ENCODE results near the gene KIF25.
A peak's percentile ranks its signal among the peaks of the same experiment; 100 is the strongest.

Gene KIF25

DNA sequence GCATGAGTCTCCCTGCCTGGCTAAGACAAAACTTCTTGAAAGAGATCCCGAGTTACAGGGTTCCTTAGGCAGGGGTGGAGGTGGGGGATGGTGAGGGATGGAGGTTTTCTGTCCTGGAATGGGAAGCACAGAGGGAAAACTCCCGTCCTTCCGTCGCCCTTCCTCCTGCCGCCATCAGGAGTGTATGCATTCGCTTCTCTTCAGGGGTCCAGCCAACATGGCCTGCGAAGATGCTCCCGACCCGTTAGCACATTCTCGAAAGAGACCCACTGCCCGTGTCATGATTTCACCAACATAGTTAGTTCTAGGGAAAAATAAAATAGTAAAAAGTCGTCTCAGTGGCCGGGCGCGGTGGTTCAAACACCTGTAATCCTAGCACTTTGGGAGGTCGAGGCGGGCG lies 37.1 kb downstream of the KIF25 start:
- no peak overlapping the region for H3K27ac Mint-ChIP-seq
- no peaks in the 10 kb centered on the region for H3K9me3 Mint-ChIP-seq
- DNase-seq (no peak), ATAC-seq (replicated peaks) (no peak)
- no peaks in the 10 kb centered on the region for H3K36me3 Mint-ChIP-seq (ENCODE audit: insufficient read depth)
- H3K27me3 Mint-ChIP-seq, result peaks cover 22 to 62% of the 10 kb centered on the region in 2 donors
- H3K4me1 Mint-ChIP-seq (ENCODE audit: low read depth in 2 of 2), result peaks cover 5 to 7% of the 10 kb centered on the region in 2 donors
- peak overlapping the region; percentile 54 to 78 for H3K4me3 Mint-ChIP-seq

DNA sequence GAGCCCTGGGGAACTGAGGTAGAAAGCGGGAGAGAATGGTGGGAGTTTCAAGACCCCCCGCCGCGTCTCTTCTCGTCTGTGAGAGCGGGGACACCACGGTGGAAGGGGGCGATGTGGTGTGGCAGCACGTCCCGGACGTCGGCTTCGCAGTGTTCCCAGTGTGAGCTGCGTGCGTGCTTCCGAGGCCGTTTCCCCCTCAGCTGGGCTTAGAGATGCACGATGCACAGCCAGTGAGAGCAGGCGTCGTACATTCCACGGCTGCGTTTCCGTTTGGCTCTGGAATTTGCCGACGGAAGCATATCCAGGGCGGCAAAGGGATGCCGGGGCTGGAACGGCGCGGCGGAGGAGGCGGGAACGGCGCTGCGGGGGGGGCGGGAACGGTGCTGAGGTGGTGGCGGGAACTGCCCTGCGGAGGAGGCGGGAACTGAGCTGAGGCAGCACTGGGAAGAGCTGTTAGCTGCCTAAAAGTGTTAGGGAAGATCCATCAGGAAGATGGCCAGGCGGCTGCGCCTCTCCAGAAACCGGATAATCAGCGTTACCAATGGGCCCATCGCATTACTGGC lies 37.7 kb downstream of the KIF25 start:
- Mint-ChIP-seq H3K4me1 (ENCODE audit: low read depth in 2 of 2) (peaks cover 5 to 7% of the 10 kb centered on the region in 2 donors), H3K4me3 (peak overlapping the region; percentile 54 to 78), H3K36me3 (ENCODE audit: insufficient read depth) (no peaks in the 10 kb centered on the region), H3K27ac (peak overlapping the region in 1 of 2 donors; percentile 46), H3K27me3 (peaks cover 22 to 62% of the 10 kb centered on the region in 2 donors), H3K9me3 (no peaks in the 10 kb centered on the region)
- DNase-seq (no peak), ATAC-seq (replicated peaks) (no peak)

DNA sequence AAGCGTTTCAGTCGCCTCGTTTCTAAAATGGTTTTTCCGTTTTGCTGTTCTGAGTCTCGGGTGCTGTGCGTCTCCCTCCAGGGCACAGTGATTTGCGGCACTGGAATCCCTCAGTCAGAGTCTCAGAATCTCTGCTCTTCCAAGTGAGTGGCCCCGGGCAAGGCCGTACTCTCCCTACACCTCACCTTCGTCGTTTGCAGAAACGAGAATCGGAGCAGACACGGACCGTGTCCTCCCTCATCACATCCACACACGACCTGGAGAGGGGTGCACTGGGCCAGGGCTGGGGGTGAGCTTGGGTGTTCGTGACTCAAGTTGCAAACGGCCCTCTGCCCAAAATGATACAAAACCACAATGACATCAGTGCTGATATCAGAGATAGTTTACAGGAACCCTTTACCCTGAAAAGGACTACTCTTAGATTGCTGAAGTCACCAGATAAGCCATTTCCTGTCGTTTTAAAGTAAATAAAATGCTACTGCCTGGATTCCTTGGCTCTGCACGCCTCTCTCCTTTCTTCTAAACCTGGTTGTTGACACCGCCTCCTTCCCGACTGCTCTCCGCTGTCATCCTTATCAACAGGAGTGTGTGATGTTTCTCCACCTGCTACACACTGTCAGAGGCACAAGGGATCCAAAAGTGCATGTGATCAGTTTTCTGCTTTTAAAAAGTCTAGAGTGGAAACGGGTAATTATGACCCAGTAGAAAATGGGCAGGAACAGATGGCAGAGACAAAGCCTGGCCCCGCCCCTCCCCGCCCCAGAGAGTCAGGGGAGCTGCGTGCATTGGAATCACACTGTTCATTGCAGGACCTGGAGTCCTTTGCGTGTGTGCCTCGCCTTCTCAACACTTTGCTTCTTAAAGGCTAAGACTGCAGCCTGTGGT lies 38.4 kb downstream of the KIF25 start:
- Mint-ChIP-seq H3K27ac (peak overlapping the region in 1 of 2 donors; percentile 46), H3K36me3 (ENCODE audit: insufficient read depth) (no peaks in the 10 kb centered on the region), H3K4me1 (ENCODE audit: low read depth in 2 of 2) (peaks cover 5 to 7% of the 10 kb centered on the region in 2 donors), H3K9me3 (peaks cover 0 to 3% of the 10 kb centered on the region in 2 donors), H3K4me3 (peak overlapping the region; percentile 54 to 78), H3K27me3 (peaks cover 22 to 62% of the 10 kb centered on the region in 2 donors)
- no peak for DNase-seq
- peak; percentile 33 for ATAC-seq (replicated peaks)

DNA sequence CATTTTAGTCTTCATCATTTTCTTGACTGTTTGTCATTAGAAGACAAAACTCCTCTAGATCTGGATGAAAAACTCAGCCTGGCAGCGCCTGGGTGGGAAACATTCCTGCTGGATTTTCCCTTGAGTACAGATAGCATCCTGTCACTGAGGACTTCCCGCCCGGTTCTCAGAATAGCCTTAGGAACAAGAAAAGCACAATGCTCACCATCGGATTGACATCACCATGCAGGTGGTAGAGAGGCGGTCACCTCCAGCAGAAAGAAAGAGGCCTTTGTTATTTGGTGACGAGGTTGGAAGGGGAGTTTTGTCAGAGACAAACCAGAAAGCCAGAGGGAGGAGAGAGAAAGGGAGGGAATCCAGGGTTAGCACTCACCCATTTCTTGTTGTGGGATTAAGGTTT lies 39.8 kb downstream of the KIF25 start:
- H3K27me3 Mint-ChIP-seq, result peaks cover 22 to 53% of the 10 kb centered on the region in 2 donors
- peak overlapping the region in 1 of 2 donors; percentile 11 for H3K27ac Mint-ChIP-seq
- H3K9me3 Mint-ChIP-seq, result peaks cover 0 to 3% of the 10 kb centered on the region in 2 donors
- H3K36me3 Mint-ChIP-seq (ENCODE audit: insufficient read depth), result no peaks in the 10 kb centered on the region
- peaks cover 5 to 7% of the 10 kb centered on the region in 2 donors for H3K4me1 Mint-ChIP-seq (ENCODE audit: low read depth in 2 of 2)
- DNase-seq (no peak), ATAC-seq (replicated peaks) (no peak)
- H3K4me3 Mint-ChIP-seq, result no peak overlapping the region

DNA sequence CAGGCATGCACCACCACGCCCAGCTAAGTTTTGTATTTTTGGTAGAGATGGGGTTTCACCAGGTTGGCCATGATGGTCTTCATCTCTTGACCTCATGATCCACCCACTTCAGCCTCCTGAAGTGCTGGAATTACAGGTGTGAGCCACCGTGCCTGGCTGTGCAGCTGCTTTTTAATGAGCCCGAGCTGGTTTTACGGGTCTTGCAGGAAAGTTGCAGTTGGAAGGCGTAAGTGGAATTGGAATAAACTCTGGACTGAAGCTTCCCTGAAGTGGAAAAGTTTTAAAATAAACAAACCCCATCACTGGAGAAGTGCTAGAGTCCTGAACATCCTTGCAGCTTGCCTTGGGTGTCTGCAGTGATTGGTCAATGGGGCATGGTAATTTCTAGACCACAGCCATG lies 40.4 kb downstream of the KIF25 start:
- no peak for DNase-seq
- peaks cover 22 to 53% of the 10 kb centered on the region in 2 donors for H3K27me3 Mint-ChIP-seq
- no peak overlapping the region for H3K27ac Mint-ChIP-seq
- ATAC-seq (replicated peaks), result no peak
- H3K4me1 Mint-ChIP-seq (ENCODE audit: low read depth in 2 of 2), result peaks cover 5 to 7% of the 10 kb centered on the region in 2 donors
- H3K4me3 Mint-ChIP-seq, result no peak overlapping the region
- H3K36me3 Mint-ChIP-seq (ENCODE audit: insufficient read depth), result no peaks in the 10 kb centered on the region
- peaks cover 0 to 3% of the 10 kb centered on the region in 2 donors for H3K9me3 Mint-ChIP-seq

DNA sequence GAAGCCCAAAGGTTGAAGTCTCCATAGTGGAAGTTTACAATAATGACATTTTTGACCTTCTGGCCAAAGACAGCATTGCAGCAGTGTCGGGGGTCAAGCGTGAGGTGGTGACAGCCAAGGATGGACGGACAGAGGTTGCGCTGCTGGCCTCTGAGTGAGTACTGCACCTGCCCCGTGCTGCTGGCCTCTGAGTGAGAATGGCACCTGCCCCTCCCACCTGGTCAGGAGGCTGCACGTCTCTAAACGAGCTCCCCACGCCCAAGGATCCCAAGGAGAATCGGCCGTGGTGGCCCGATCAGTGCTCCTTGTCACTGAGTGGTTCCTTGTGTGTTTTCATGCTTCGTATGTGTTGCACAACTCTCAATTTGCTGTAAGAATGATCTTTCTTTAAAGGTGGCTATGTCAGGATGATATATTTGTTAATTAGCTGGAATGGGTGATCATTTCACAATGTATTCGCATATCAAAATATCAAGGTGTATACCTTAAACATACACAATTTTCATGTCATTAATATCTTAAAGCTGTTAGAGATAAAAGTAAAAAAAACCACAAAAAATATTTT lies 41.2 kb downstream of the KIF25 start:
- peaks cover 0 to 3% of the 10 kb centered on the region in 2 donors for H3K9me3 Mint-ChIP-seq

DNA sequence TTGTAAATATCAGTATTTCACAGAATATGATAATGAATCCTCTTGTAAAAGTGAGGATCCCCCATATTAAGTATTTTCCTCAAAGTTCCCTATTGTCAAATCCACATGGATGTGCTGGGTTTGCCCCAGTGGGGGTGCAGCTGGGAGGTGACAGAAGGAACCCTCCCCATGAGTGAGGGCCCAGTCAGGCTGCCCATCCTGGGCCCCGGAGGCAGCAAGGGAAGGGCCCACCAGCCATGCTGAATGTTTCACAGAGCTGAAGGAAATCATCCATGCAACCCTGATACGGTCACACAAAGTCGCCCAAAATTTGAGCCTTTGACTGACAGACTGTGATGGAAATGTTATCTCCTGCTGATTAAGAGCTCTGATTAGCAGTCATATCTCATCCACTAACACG lies 41.8 kb downstream of the KIF25 start:
- no peak for ATAC-seq (replicated peaks)
- H3K9me3 Mint-ChIP-seq, result peaks cover 0 to 3% of the 10 kb centered on the region in 2 donors

More for the DNA sequence above, 41.2 kb downstream of the KIF25 start:
- H3K4me1 Mint-ChIP-seq (ENCODE audit: low read depth in 2 of 2), result peaks cover 5 to 7% of the 10 kb centered on the region in 2 donors
- ATAC-seq (replicated peaks) (no peak), DNase-seq (no peak)
- H3K36me3 Mint-ChIP-seq (ENCODE audit: insufficient read depth), result no peaks in the 10 kb centered on the region
- H3K4me3 Mint-ChIP-seq, result no peak overlapping the region
- peaks cover 17 to 49% of the 10 kb centered on the region in 2 donors for H3K27me3 Mint-ChIP-seq
- H3K27ac Mint-ChIP-seq, result no peak overlapping the region

DNA sequence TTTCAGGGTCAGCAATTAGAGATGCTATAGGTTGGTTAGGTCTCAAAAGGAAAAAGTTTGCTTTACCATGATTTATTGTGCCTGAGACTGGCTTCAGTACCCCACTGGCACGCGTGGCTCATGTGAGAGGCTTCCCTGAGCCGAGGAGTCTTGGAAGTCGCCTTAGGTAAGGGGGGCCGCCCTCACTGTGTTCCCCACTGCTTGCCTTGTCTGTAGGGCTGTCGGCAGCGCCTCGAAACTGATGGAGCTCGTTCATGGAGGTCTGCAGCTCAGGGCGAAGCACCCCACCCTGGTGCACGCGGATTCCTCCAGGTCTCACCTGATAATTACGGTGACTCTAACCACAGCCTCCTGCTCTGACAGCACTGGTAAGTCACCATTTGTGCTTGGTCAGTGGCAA lies 42.4 kb downstream of the KIF25 start:
- H3K4me3 Mint-ChIP-seq, result no peak overlapping the region
- peaks cover 5 to 7% of the 10 kb centered on the region in 2 donors for H3K4me1 Mint-ChIP-seq (ENCODE audit: low read depth in 2 of 2)
- H3K27ac Mint-ChIP-seq, result no peak overlapping the region
- H3K27me3 Mint-ChIP-seq, result peaks cover 13 to 39% of the 10 kb centered on the region in 2 donors
- peaks cover 3% of the 10 kb centered on the region for H3K36me3 Mint-ChIP-seq (ENCODE audit: insufficient read depth)
- DNase-seq (no peak), ATAC-seq (replicated peaks) (no peak)
- peaks cover 0 to 3% of the 10 kb centered on the region in 2 donors for H3K9me3 Mint-ChIP-seq

More for the DNA sequence above, 41.8 kb downstream of the KIF25 start:
- peaks cover 13 to 43% of the 10 kb centered on the region in 2 donors for H3K27me3 Mint-ChIP-seq
- peaks cover 5 to 7% of the 10 kb centered on the region in 2 donors for H3K4me1 Mint-ChIP-seq (ENCODE audit: low read depth in 2 of 2)
- H3K4me3 Mint-ChIP-seq, result no peak overlapping the region
- no peak for DNase-seq
- H3K27ac Mint-ChIP-seq, result no peak overlapping the region
- H3K36me3 Mint-ChIP-seq (ENCODE audit: insufficient read depth), result no peaks in the 10 kb centered on the region

DNA sequence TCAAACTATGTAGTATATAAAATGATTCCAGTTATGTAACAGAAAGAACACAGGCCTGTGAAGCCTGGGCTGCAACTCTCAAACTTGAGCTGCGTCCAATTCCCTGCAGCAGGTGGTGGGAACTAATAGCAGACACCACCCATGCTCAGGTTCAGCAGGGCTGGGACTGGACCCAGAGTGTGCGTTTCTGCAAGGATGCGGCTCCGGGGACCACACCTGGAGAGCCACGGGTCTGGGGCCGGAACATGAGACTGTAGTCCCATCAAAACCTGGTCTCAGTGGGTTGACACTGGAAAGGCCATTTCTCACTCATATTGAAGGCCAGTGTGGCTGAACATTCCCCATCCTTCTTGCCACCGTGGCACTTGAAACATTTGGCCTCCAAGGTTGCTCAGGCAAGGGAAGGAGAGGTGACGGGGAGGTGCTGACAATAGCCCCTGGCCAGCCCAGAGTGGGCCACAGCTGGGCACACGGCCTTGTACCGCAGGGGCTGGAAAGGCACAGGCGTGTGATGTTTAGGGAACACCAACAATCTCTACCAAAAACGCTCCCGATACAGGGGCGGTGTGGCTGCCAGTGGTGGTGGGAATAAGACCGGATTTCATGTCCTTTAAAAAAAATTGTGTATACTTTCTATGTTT lies 43.5 kb downstream of the KIF25 start:
- Mint-ChIP-seq H3K4me1 (ENCODE audit: low read depth in 2 of 2) (peaks cover 0 to 2% of the 10 kb centered on the region in 2 donors), H3K9me3 (peaks cover 0 to 3% of the 10 kb centered on the region in 2 donors), H3K36me3 (ENCODE audit: insufficient read depth) (peaks cover 3% of the 10 kb centered on the region), H3K27me3 (peaks cover 11 to 28% of the 10 kb centered on the region in 2 donors), H3K27ac (no peak overlapping the region), H3K4me3 (no peak overlapping the region)
- ATAC-seq (replicated peaks) (no peak), DNase-seq (no peak)

DNA sequence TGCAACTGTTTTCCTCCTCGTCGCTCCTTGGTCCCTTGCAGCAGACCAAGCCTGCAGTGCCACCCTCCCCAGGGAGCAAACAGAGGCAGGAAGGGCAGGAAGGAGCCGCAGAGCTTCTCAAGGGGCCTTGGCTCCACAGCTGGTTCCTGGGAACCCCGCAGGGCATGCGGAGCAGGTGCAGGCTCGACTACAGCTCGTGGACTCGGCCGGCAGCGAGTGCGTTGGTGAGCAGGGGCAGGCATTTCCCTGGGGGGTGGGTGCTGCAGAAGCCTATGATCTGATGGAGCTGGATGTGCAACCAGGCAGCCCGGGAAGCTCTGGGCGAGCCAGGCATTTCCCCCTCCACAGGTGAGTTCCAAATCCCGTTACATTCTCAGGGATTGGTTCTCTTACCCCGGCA lies 44.5 kb downstream of the KIF25 start:
- ATAC-seq (replicated peaks) (no peak), DNase-seq (no peak)
- Mint-ChIP-seq H3K36me3 (ENCODE audit: insufficient read depth) (peaks cover 3% of the 10 kb centered on the region), H3K4me3 (no peak overlapping the region), H3K27me3 (peaks cover 6 to 18% of the 10 kb centered on the region in 2 donors), H3K4me1 (ENCODE audit: low read depth in 2 of 2) (no peaks in the 10 kb centered on the region), H3K27ac (no peak overlapping the region), H3K9me3 (peaks cover 0 to 3% of the 10 kb centered on the region in 2 donors)

DNA sequence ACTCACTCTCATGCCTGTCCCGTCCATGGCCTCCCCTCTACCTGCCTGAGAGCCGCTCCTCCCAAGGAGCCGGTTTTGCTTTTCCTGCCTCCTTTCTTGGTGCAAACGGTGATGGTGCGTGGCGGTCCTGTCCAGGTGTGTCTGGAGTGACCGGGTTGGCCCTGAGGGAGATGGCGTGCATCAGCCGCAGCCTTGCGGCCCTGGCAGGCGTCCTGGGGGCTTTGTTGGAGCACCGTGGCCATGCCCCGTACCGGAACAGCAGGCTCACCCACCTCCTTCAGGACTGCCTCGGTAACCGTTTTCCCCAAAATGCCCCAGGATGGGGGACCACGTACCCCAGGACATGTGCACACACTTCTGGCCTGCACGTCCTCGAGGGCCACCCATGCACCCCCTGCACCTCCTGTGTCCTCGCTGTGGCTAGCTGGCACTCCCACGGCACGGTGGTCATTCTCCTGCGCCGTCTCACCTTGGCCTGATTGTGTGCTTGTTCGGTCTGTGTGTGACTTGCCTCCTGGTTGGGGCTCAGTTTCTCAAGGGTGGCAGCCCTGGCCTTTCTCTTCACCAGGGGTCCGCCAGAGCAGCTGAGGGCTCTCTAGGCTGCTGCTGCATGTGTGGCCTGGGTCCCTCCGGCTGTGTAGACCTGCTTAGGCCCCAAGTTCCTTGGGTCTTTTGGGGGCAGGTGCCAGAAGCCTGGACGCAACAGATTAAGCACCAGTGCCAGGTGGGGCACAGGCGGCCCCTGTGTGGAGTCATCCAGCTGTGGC lies 45.1 kb downstream of the KIF25 start:
- DNase-seq, result no peak
- Mint-ChIP-seq H3K27me3 (peaks cover 6 to 11% of the 10 kb centered on the region in 2 donors), H3K4me3 (no peak overlapping the region)

DNA sequence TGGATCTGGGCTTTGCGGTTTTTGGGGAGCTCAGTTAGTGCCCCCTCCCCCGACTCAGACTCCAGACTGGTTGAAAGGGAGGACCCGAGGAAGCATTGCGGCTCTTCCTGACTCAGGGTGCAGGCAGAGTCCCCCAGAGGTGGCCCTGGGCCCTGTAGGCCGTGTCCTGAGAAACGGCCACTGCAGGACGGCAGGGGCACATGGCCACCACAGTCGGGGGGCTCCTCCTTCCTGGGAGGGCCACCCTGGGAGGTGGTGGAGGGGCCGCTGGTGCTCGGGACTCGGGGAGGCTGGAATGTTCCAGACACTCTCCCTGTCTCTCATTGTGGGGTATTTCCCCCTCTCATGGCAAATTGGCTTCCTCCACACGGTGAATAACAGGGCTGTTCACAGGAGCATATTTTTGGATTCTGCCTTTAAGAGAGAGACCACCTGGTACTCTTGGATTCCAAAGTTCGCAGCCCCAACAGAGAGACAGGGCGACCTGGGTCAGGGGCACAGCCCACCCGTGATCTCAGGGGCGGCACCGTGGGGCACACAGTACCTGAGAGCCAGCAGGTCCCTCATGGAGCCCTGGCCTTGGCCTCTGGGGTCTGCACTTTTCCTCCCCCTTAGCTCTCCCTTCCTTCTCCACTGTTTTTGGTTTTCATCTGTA lies 45.8 kb downstream of the KIF25 start:
- H3K4me1 Mint-ChIP-seq (ENCODE audit: low read depth in 2 of 2), result no peaks in the 10 kb centered on the region
- H3K9me3 Mint-ChIP-seq, result peaks cover 0 to 3% of the 10 kb centered on the region in 2 donors
- DNase-seq (no peak), ATAC-seq (replicated peaks) (no peak)
- H3K27me3 Mint-ChIP-seq, result peaks cover 4% of the 10 kb centered on the region in 2 donors
- no peak overlapping the region for H3K4me3 Mint-ChIP-seq
- no peak overlapping the region for H3K27ac Mint-ChIP-seq
- H3K36me3 Mint-ChIP-seq (ENCODE audit: insufficient read depth), result peaks cover 3% of the 10 kb centered on the region

More for the DNA sequence above, 45.1 kb downstream of the KIF25 start:
- H3K36me3 Mint-ChIP-seq (ENCODE audit: insufficient read depth), result peaks cover 3% of the 10 kb centered on the region
- peaks cover 0 to 3% of the 10 kb centered on the region in 2 donors for H3K9me3 Mint-ChIP-seq
- no peak for ATAC-seq (replicated peaks)
- H3K4me1 Mint-ChIP-seq (ENCODE audit: low read depth in 2 of 2), result no peaks in the 10 kb centered on the region
- H3K27ac Mint-ChIP-seq, result no peak overlapping the region
